Measurements from ENCODE around the gene PRH2. TPM values are rescaled to one million over a fixed set of nuclear protein-coding genes. Genes with fewer than 3 reads are reported as not detected.

The PRH2 gene
- total and polyA plus RNA-seq, 2 experiments from 2014 or later: 0.36 to 0.69 TPM

- Mint-ChIP-seq H3K27me3 (ENCODE audit: insufficient read depth, low read depth, poor library complexity) (peaks cover 2% of the 10 kb centered on the region), H3K4me3 (no peak overlapping the region), H3K36me3 (ENCODE audit: low read depth) (no peaks in the 10 kb centered on the region), H3K9me3 (no peaks in the 10 kb centered on the region), H3K4me1 (peaks cover 8% of the 10 kb centered on the region), H3K27ac (no peak overlapping the region)
- Histone ChIP-seq H3K27ac (ENCODE audit: low read depth) (no peak overlapping the region), H3K9me2 (ENCODE audit: insufficient read depth) (no peaks in the 10 kb centered on the region), H4K20me1 (replicated peaks; ENCODE audit: insufficient read depth) (no peaks in the 10 kb centered on the region), H3K4me1 (ENCODE audit: insufficient read depth) (peaks cover 8% of the 10 kb centered on the region; the same call in 1 of the 2 replicates), H3K4me3 (no peak overlapping the region), H3F3A (replicated peaks; ENCODE audit: low read depth) (no peaks in the 10 kb centered on the region), H3K27me3 (ENCODE audit: insufficient read depth) (no peaks in the 10 kb centered on the region), H3K36me3 (ENCODE audit: insufficient read depth) (no peaks in the 10 kb centered on the region), H3K79me2 (replicated peaks; ENCODE audit: insufficient read depth) (no peaks in the 10 kb centered on the region), H3K4me2 (no peak overlapping the region), H2AFZ (no peak overlapping the region)
- no peak for ATAC-seq
- TF ChIP-seq CTCF (conservative IDR thresholded peaks at IDR 0.05; ENCODE audit: low read depth in 2 of 2): no peak
- TF ChIP-seq JUNB (IDR thresholded peaks at IDR 0.05; ENCODE audit: unreplicated experiment): no peak
- no peak for TF ChIP-seq REST (IDR thresholded peaks at IDR 0.05; ENCODE audit: unreplicated experiment)
- no peak for TF ChIP-seq POLR2AphosphoS5 (IDR thresholded peaks at IDR 0.05; ENCODE audit: low read depth)
- TF ChIP-seq NANOG (IDR thresholded peaks at IDR 0.05; ENCODE audit: borderline replicate concordance): no peak
- no peak for TF ChIP-seq CREB1 (CRISPR knock-in tag; IDR thresholded peaks at IDR 0.05; ENCODE audit: low read depth)
- TF ChIP-seq ETS1 (IDR thresholded peaks at IDR 0.05): no peak
- no peak for TF ChIP-seq EZH2phosphoT487 (IDR thresholded peaks at IDR 0.05; ENCODE audit: unreplicated experiment)
- no peak for TF ChIP-seq STAT1 (IDR thresholded peaks at IDR 0.05; ENCODE audit: unreplicated experiment)
- no peak for TF ChIP-seq ZNF462 (CRISPR knock-in tag; IDR thresholded peaks at IDR 0.05)
- TF ChIP-seq ZNF331 (CRISPR knock-in tag; IDR thresholded peaks at IDR 0.05; ENCODE audit: low read depth): no peak
- TF ChIP-seq ZNF114 (CRISPR knock-in tag; IDR thresholded peaks at IDR 0.05): no peak
- TF ChIP-seq EZH2 (IDR thresholded peaks at IDR 0.05; ENCODE audit: low read depth, unreplicated experiment): no peak
- no peak for DNase-seq (ENCODE audit: low spot score)
Measured at GRCh38 chr12:10889226-10889625, 39.8 kb upstream of the PRH2 start.

All from GM23338 (cell line).